Bone marrow (tissue), 2 donors: ENCODE data around the gene NRARP.

Source experiments
- DNase-seq, 2 donors: peaks; one replicate each; lab custom pipeline; 2025; lab: John Stamatoyannopoulos, UW

The NRARP gene

GRCh38 chr9:137298401-137299202, 3.5 kb downstream of the NRARP start:
- no peak for DNase-seq

- no peak for DNase-seq
Observed at GRCh38 chr9:137297966-137298365, 4.1 kb downstream of the NRARP start.

GRCh38 chr9:137296670-137297664, 5.1 kb downstream of the NRARP start:
- no peak for DNase-seq

GRCh38 chr9:137295849-137296669, 6.0 kb downstream of the NRARP start:
- DNase-seq: no peak

GRCh38 chr9:137295238-137295811, 6.7 kb downstream of the NRARP start:
- no peak for DNase-seq

- no peak for DNase-seq
Observed at GRCh38 chr9:137294681-137295237, 7.3 kb downstream of the NRARP start.

GRCh38 chr9:137294091-137294680, 7.9 kb downstream of the NRARP start:
- DNase-seq: no peak

- DNase-seq: no peak
Observed at GRCh38 chr9:137293482-137294090, 8.5 kb downstream of the NRARP start.

GRCh38 chr9:137293094-137293481, 9.0 kb downstream of the NRARP start:
- DNase-seq: no peak

- DNase-seq: peak in 1 of 2 donors; percentile 17
Observed at GRCh38 chr9:137286975-137287383, 15.1 kb downstream of the NRARP start.

GRCh38 chr9:137281345-137282116, 20.5 kb downstream of the NRARP start:
- DNase-seq: no peak

- DNase-seq: no peak
Observed at GRCh38 chr9:137280474-137281344, 21.4 kb downstream of the NRARP start.

- DNase-seq: no peak
Observed at GRCh38 chr9:137279741-137280473, 22.2 kb downstream of the NRARP start.

GRCh38 chr9:137278721-137279711, 23.1 kb downstream of the NRARP start:
- DNase-seq: no peak

- DNase-seq: no peak
Observed at GRCh38 chr9:137278061-137278701, 23.9 kb downstream of the NRARP start.
